ENCODE results near the gene CAPN7.
"Not testable (repeated sequence)": the region's sequence is repeated elsewhere in the genome, so short reads cannot be mapped to it uniquely, and the experiment has no call there.

CAPN7 gene

GRCh38 chr3:15205934-15206661 lies at the start of gene CAPN7:
Gene CAPN7, plus strand, starts transcription at chr3:15206246. Its CDS starts 250 bp downstream, at chr3:15206496.
- DNase-seq, result no peak

DNA sequence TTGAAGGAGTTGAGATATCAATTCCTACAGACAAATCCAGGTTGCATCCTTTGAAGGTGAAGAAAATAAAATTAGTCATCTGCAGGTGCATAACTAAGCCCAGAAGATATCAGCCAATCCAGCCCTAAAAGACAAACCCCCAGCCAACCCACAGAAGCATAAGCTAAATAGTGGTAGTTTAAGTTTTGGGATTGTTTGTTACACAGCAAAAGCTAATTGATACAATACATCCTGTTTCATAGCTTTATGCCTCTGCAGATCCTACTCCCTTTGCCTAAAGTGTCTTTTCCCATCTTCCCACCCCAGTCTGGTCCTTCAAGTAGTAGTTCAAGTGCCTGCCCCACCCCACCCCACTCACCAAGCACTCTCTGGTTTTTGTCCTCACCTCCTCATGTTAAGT lies 48.6 kb upstream of the CAPN7 start:
- no peak for DNase-seq

DNA sequence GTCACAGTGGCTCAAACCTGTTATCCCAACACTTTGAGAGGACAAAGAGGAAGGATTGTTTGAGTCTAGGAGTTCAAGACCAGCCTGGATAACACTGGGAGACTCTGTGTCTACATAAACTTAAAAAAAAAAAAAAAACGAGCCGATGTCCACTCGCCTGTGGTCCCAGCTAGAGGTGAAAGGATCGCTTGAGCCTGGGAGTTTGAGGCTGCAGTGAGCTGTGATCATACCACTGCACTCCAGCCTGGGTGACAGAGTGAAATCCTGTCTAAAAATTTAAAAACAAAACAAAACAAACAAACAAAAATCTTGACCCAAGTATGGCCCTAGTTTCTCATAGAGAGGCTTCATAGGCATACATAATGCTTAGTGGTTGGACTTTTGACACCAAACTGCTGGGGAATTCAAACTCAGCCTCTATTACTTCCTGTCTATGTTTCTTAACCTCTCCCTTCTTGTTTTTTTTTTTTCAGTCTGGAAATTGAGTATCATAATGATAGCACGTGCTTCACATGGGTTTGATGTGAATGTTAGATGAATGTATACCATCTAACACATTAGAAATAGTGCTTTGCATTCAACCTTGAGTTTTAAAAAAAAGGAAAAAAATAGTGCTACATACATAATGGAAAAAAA lies 46.4 kb upstream of the CAPN7 start:
- no peak for DNase-seq

DNA sequence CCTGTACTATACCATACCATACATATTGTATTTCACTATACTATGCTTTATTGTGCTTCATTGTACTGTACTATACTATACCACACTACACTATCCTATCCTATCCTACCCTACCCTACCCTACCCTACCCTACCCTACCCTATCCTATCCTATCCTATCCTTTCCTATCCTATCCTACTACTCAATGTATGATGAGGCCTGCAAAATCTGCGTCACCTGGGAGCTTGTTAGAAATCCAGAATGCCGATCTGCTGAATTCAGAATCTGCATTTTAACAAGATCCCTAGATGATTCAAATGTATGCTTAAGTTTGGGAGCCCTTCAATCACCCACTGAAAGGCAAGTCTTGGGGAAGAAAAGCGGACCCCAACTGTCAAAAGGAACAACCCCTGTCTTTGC lies 45.4 kb upstream of the CAPN7 start:
- DNase-seq, result no peak

GRCh38 chr3:15161133-15161532 lies 44.9 kb upstream of the CAPN7 start:
- DNase-seq, result no peak

DNA sequence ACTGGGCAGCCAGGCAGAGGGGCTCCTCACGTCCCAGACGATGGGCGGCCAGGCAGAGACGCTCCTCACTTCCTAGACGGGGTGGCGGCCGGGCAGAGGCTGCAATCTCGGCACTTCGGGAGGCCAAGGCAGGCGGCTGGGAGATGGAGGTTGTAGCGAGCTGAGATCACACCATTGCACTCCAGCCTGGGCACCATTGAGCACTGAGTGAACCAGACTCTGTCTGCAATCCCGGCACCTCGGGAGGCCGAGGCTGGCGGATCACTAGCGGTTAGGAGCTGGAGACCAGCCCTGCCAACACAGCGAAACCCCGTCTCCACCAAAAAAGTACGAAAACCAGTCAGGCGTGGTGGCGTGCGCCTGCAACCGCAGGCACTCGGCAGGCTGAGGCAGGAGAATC lies 42.4 kb upstream of the CAPN7 start:
- DNase-seq, result not testable (repeated sequence)

GRCh38 chr3:15164340-15164739 lies 41.7 kb upstream of the CAPN7 start:
- DNase-seq, result no peak

DNA sequence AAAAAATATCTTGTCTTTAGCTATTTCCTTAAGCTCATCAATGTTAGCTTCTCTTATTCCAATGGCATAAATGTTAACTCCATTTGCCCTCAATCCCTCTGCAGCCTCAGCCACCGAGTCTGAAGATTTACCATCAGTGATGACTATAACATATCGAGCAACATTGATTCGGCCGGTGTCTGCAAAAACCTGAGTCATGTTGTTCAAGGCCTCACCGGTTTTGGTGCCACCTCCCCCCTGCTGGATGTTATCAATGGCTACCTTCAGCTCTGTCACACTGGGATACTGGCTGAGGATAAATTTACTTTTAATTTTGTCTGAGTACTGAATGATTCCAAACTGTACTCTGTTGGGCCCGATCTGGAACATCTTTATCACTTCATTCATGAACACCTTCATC lies 41.0 kb upstream of the CAPN7 start:
- DNase-seq, result no peak

DNA sequence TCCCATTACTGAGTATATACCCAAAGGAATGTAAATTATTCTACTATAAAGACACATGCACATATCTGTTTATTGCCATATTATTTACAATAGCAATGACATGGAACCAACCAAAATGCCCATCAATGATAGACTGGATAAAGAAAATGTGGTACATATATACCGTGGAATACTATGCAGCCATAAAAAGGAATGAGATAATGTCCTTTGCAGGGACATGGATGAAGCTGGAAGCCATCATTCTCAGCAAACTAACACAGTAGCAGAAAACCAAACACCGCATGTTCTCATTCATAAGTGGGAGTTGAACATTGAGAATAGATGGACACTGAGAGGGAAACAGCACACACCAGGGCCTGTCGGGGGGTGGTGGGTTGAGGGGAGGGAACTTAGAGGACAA lies 39.7 kb upstream of the CAPN7 start:
- DNase-seq, result not testable (repeated sequence)

DNA sequence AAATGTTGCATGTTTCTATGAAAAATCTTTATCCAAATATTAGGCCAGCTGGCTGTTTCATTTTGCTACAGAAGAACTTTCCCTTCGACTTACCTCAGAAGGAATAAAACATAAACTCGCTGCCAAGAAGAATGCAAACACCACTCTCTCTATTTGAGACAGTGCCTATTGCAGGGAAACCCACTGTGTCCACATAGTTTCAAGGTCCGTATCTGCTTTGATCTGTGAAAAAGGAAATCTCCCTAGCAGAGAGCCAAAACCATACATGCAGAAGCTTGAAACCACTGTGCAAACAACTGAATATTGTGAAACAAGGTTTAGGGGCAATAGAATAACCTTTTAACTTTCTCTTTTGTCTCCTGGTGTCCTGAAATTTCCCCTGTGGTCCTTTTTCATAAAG lies 35.0 kb upstream of the CAPN7 start:
- DNase-seq, result no peak

DNA sequence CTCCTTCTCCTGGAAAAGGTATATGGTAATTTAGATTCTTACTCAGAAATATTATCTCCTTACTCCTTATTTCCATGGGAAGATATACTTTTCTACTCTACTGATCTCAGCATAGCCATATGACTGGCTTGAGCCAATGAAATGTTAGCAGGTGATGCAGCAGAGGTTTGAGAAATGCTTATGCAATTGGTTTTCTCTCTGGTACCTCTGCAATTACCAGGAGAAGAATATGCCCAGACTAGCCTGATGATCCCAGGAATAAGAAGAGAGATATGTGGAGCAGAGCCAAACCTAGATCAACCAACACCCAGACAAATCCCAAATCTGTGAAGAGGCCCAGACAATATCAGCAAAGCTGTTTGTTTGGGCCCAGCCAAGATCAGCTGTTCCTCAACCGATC lies 33.2 kb upstream of the CAPN7 start:
- DNase-seq, result no peak

DNA sequence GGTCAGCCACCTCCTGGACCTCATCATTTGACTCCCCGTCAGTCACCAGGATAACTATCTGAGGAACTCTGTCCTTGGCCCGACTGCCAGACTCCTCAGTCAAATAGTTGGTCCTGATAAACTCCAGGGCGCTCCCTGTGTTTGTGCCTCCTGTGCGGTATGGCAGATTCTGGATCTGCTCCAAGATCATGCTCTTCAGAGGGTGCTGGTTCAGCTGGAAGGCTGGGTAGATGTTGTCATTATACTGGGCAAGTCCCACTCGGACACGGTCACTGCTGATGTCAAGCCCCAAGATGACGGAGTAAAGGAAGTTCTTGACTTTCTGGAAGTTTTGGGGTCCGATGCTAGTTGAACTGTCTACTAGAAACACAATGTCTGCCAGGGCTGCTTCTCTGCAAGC lies 31.1 kb upstream of the CAPN7 start:
- DNase-seq, result no peak

GRCh38 chr3:15175605-15176004 lies 30.4 kb upstream of the CAPN7 start:
- DNase-seq, result no peak

DNA sequence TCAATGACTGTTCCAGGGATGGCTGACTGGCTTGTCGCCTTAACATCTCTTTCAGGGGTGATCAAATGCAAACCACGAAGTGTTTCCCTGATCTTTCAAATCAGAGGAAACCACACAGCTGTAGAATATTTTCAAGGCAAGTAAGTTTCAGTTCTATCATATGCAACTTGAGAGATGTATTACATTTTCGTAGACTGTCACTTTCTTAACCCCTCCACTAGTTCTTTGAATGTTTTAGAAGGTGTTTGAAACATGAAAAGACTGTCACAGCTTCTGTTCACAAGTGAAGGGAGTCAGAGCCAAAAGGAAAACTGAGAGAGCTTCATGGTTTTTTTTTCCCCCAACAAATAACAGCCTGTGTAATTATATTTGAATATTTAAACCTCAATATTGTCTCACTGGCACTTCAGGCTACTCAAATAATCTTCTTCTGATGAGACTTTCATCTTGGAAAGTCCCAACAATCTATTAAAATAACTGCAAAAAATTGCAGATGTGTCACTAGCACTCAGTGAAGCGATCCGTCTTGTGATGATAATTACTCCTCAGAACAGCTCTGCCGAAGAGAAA lies 25.9 kb upstream of the CAPN7 start:
- no peak for DNase-seq

DNA sequence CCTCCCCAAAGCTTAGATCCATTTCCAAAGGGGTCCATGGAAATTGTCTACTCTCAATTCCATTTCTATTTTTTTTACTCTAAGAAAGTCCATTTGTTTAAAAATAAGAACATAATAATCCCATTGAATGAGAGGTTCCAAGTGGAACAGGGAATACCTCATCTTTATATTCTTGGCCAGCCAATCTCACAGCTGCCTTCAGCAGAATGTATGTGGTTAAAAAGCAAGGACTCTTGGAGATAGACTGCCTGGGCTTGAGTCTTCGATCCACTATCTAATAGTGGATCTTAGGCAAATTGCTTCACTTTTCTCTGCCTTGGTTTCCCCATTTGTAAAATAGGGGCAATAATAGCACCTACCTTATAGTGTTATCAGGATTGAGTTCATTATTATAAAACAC lies 24.5 kb upstream of the CAPN7 start:
- no peak for DNase-seq

DNA sequence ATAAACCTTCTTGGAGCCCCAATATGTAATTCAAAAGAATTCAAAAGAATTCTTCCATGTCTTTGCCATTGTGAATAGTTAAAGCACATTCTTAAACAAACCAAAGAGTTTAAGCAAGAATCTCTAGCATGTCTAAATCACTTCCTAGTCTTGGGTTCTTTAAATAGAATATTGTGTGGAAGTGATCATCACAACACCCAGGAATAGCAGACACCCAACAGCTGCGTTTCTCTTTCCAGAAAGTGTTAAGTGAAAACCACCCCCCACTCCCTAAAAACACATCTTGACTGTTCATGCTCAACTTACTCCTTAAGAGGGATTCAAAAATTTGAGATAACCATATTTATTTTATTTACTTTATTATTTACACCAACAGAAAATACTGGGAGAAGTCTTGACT lies 24.1 kb upstream of the CAPN7 start:
- DNase-seq, result no peak

DNA sequence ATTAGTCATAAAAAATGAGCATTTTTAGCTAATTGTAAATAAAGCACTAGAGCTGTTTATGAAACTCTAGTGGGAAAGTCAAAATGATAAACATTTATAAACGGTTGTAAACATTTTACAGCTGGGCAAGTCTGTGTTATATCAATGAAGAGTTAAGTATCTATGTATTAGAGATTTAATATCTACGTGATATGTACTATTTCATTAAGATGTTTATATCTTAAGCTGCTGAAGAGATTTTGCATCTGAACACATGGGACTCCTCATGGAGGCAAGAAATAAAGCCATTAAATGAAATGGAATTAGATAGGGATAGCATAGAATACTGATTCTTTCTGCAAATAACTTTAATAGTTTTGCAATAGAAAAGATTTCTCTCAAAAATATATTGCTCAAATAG lies 23.0 kb upstream of the CAPN7 start:
- no peak for DNase-seq

- DNase-seq, result no peak
These were observed 20.6 kb upstream of the CAPN7 start for GRCh38 chr3:15185404-15185803.

- no peak for DNase-seq
These were observed 20.0 kb upstream of the CAPN7 start for GRCh38 chr3:15186101-15186476.

- not testable (repeated sequence) for DNase-seq
These were observed 19.4 kb upstream of the CAPN7 start for GRCh38 chr3:15186477-15187164.

- no peak for DNase-seq
These were observed 8.6 kb upstream of the CAPN7 start for GRCh38 chr3:15197340-15198029.

DNA sequence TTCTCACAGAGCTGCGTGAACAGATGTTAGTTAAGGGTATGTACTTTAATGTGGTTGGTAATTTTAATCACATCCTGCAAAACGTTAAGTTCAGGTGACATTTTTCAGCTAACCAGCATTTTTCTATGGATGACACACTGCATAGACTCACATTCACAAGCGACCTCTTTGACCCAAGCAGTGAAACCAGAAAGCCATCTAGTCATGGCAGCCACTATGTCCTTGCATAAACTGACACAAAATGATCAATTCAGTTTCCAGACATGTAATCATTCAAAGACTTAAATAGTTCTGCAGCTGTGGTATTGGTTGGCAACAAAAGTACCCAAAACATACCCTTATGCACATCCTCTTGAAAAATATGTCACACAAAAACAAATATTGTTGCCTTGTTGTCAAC lies 7.4 kb upstream of the CAPN7 start:
- DNase-seq, result no peak

- DNase-seq, result no peak
These were observed 6.4 kb upstream of the CAPN7 start for GRCh38 chr3:15199493-15200105.
